PC-3 (cell line): ENCODE measurements around the gene CENPC. TPM values are rescaled to one million over a fixed set of nuclear protein-coding genes. Genes with fewer than 3 reads are reported as not detected.

Experiments used
- ATAC-seq: fragments of 200-7000 bp; cut with Tn5 transposase; 2 replicates; pipeline ENCODE4 v1.9.1; 2020; ENCODE audit warnings: mild to moderate bottlenecking, moderate library complexity
- BruUV-seq: library from RNA; stranded (reverse); fragments of 400-500 nt; replicated peaks from 2 replicates; lab custom pipeline; 2021; lab: Mats Ljungman, UMichigan
- CTCF ChIA-PET: fragments of 300-600 bp; sonication (Branson Sonifier 250); formaldehyde crosslinking; loops from one replicate; lab custom pipeline; 2022; ENCODE audit warnings: antibody characterized with exemption; lab: Charles Lee
- POLR2A ChIA-PET: fragments of 300-600 bp; sonication (Branson Sonifier 250); formaldehyde crosslinking; loops from one replicate; lab custom pipeline; 2022; ENCODE audit warnings: antibody characterized with exemption; ENCODE audit not compliant: unreplicated experiment; lab: Charles Lee
- DNase-seq: peaks from one replicate; pipeline ENCODE4 v3.0.0-alpha.2; 2015
- H2AFZ ChIP-seq: fragments of 300-600 bp; sonication (generic); 2 replicates; pipeline ENCODE4 v1.6.0; 2016; ENCODE audit warnings: antibody characterized with exemption, low read length
- H3F3A ChIP-seq: fragments of 300-600 bp; sonication (generic); one replicate; pipeline ENCODE4 v1.6.0; 2017; ENCODE audit warnings: antibody characterized with exemption, low read length, control low read depth, mild to moderate bottlenecking; ENCODE audit not compliant: unreplicated experiment
- H3K27ac ChIP-seq: fragments of 300-600 bp; sonication (generic); 2 replicates; pipeline ENCODE4 v1.5.1; 2016; ENCODE audit warnings: mild to moderate bottlenecking, low read length
- H3K27me3 ChIP-seq: fragments of 300-600 bp; sonication (generic); 2 replicates; pipeline ENCODE4 v1.6.1; 2016; ENCODE audit warnings: low read length, mixed read lengths
- H3K36me3 ChIP-seq: fragments of 300-600 bp; sonication (generic); 2 replicates; pipeline ENCODE4 v1.6.1; 2016; ENCODE audit warnings: low read depth, mixed run types, low read length, mixed read lengths
- H3K4me1 ChIP-seq: fragments of 300-600 bp; sonication (generic); 2 replicates; pipeline ENCODE4 v1.5.1; 2016; ENCODE audit warnings: low read length; ENCODE audit not compliant: insufficient read depth
- H3K4me2 ChIP-seq: fragments of 300-600 bp; sonication (generic); 2 replicates; pipeline ENCODE4 v1.6.0; 2016; ENCODE audit warnings: low read length
- H3K4me3 ChIP-seq: fragments of 300-600 bp; sonication (generic); 2 replicates; pipeline ENCODE4 v1.5.1; 2016; ENCODE audit warnings: mild to moderate bottlenecking, low read length, mixed read lengths
- H3K79me2 ChIP-seq: fragments of 300-600 bp; sonication (generic); 2 replicates; pipeline ENCODE4 v1.6.1; 2017; ENCODE audit warnings: low read length, mixed read lengths
- H3K9ac ChIP-seq: fragments of 300-600 bp; sonication (generic); 2 replicates; pipeline ENCODE4 v1.6.0; 2016; ENCODE audit warnings: mild to moderate bottlenecking, low read length
- H3K9me2 ChIP-seq: fragments of 300-600 bp; sonication (generic); replicated peaks from 2 replicates; pipeline ENCODE4 v1.6.1; 2016; ENCODE audit warnings: mixed run types, low read length, mixed read lengths
- H3K9me3 ChIP-seq: fragments of 300-600 bp; sonication (generic); 2 replicates; pipeline ENCODE4 v1.6.1; 2016; ENCODE audit warnings: low read length, mixed read lengths
- H4K20me1 ChIP-seq: fragments of 300-600 bp; sonication (generic); 2 replicates; pipeline ENCODE4 v1.6.1; 2016; ENCODE audit warnings: low read length, mixed read lengths
- CTCF ChIP-seq: fragments of 300-600 bp; sonication (generic); conservative IDR thresholded peaks from 2 replicates; pipeline ENCODE4 v1.5.1; 2017; ENCODE audit warnings: antibody characterized with exemption, low read depth, mild to moderate bottlenecking, low read length
- EZH2 ChIP-seq: fragments of 300-600 bp; sonication (generic); IDR thresholded peaks from one replicate; pipeline ENCODE4 v1.6.1; 2017; ENCODE audit warnings: antibody characterized with exemption, mild to moderate bottlenecking, low read length; ENCODE audit not compliant: unreplicated experiment
- EZH2phosphoT487 ChIP-seq: fragments of 300-600 bp; sonication (generic); IDR thresholded peaks from 2 replicates; pipeline ENCODE4 v1.6.1; 2018; ENCODE audit warnings: mild to moderate bottlenecking, antibody characterized with exemption, low read length, borderline replicate concordance
- intact Hi-C: fragments of 100-400 bp; cut with micrococcal nuclease; formaldehyde crosslinking; loops from 2 replicates; pipeline ENCODE4 v1.9.0; 2023
- total RNA-seq: library from RNA; depleted of rRNA; stranded (reverse); fragments of >200 nt; gene quantifications from 2 replicates; pipeline ENCODE4 v1.2.3, GENCODE V29; 2014; rRNA removed

The CENPC gene
- total RNA-seq, 1 experiment from 2014 or later: 10.6 TPM

DNA sequence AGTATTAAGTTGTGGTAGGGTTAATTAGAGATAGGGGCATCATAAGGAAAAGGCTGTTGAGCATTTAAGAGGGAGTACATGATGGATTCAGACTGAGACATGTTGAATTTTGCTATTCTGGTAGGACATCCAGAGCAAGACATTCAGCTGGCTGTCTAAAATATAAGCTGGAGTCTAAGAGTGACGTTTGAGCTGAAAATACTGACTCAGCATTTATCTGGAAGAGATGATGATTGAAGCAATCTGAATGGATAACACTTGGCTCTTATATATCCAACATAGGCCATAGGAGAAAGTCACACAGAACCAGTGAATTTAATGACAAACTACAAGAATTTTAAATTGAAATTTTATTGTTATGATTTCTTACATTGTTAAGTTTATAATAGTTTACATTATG, 114.3 kb downstream of the CENPC start:
- H3K27me3 ChIP-seq: no peaks in the 10 kb centered on the region
- H2AFZ ChIP-seq: no peak overlapping the region
- H4K20me1 ChIP-seq: no peaks in the 10 kb centered on the region
- ChIA-PET CTCF (no interaction called here), POLR2A (no interaction called here)
- no peak for ATAC-seq
- H3K4me1 ChIP-seq: no peaks in the 10 kb centered on the region
- no peak overlapping the region for H3K27ac ChIP-seq
- H3F3A ChIP-seq: no peaks in the 10 kb centered on the region
- no peak overlapping the region for H3K4me3 ChIP-seq
- no peak overlapping the region for H3K9ac ChIP-seq
- H3K79me2 ChIP-seq: no peaks in the 10 kb centered on the region
- no peak for TF ChIP-seq CTCF
- no peak for TF ChIP-seq EZH2phosphoT487
- TF ChIP-seq EZH2: no peak
- H3K36me3 ChIP-seq: no peaks in the 10 kb centered on the region
- DNase-seq: no peak
- H3K4me2 ChIP-seq: no peak overlapping the region
- no peaks in the 10 kb centered on the region for H3K9me3 ChIP-seq
- intact Hi-C loops: no loop called here
- no peaks in the 10 kb centered on the region for H3K9me2 ChIP-seq
- BruUV-seq: no TSS peak

GRCh38 chr4:67428819-67429218, 116.5 kb downstream of the CENPC start:
- Histone ChIP-seq H3K36me3 (no peaks in the 10 kb centered on the region), H3F3A (no peaks in the 10 kb centered on the region), H3K4me2 (no peak overlapping the region), H3K9me3 (no peaks in the 10 kb centered on the region), H2AFZ (no peak overlapping the region), H3K9ac (no peak overlapping the region), H4K20me1 (no peaks in the 10 kb centered on the region), H3K27me3 (no peaks in the 10 kb centered on the region), H3K4me3 (no peak overlapping the region), H3K9me2 (no peaks in the 10 kb centered on the region), H3K27ac (no peak overlapping the region), H3K4me1 (no peaks in the 10 kb centered on the region), H3K79me2 (no peaks in the 10 kb centered on the region)
- intact Hi-C loops: no loop called here
- BruUV-seq: no TSS peak
- DNase-seq (no peak), ATAC-seq (no peak)
- POLR2A ChIA-PET: no interaction called here
- CTCF ChIA-PET: no interaction called here
- TF ChIP-seq EZH2 (no peak), CTCF (no peak), EZH2phosphoT487 (no peak)

Other genes with a start within 250 kb of the CENPC start
- not detected in 2 replicates for gene STAP1, start 13.2 kb upstream of the CENPC start, total RNA-seq
- gene UBA6, start 155.7 kb upstream of the CENPC start, total RNA-seq: 94.6 and 107 TPM in 2 replicates
- gene GNRHR, start 208.9 kb upstream of the CENPC start, total RNA-seq: not detected in 2 replicates